ENCODE measurements around the gene TASP1.
"Not testable (repeated sequence)": the region's sequence is repeated elsewhere in the genome, so short reads cannot be mapped to it uniquely, and the experiment has no call there.

TASP1 gene

DNA sequence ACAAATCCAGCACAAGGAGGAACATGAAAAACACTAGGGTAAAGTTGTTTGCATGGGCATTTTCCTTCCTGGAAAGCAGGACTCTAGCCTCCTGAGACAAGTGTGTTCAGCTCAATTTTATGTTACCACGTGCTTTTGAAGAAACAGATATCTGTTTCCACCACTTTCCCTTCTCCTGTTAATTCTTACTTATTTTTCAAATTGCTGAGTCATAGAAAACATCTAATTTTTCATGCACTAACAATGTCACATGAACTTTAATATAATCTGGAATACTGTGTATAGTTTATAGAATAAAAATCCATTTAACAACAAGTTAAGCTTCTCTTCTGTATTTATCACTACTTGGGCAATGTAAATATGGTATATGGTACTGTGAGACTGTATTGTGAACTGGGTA, 243.5 kb downstream of the TASP1 start:
- no peak for DNase-seq

DNA sequence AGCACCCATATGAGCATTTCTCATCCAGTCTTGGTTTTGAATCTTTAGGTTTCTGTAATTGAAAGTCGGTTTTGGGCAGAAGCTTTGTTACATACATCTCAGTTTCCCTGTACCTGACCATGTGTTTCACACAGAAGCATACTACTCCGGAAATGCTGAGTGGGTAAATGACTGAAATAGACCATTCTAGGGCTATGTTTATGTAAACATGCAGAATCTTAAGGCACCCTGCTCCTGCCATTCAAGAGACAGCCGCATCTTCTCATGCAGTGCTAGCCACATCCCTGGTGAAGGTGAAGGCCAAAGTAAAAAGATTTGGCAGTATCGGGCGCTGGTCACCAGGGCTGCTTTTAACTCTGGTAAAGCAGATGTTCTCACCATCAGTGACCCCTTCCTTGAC, 246.3 kb downstream of the TASP1 start:
- no peak for DNase-seq

GRCh38 chr20:13389115-13389514, 249.6 kb downstream of the TASP1 start:
- no peak for DNase-seq

DNA sequence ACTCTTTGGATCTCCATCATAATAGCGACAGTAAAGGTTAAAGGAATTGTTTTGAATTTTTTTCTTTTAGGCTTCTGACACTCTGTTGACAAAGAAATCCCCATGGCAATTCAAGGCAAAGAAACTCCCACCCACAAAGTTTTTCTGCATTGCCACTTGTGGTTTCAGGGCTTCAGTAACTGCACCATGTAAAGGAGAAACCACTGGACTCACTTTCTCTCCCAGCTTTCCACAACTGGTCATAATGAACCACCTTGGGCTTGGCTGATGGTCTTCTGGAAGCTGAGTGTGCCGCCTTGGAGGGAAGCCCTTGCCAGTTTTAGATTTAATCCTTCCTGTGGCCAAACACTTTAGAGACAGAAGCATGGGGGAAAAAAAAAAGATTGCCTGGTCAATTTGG, 254.6 kb downstream of the TASP1 start:
- no peak for DNase-seq

GRCh38 chr20:13382786-13383185, 255.9 kb downstream of the TASP1 start:
- DNase-seq, result no peak

DNA sequence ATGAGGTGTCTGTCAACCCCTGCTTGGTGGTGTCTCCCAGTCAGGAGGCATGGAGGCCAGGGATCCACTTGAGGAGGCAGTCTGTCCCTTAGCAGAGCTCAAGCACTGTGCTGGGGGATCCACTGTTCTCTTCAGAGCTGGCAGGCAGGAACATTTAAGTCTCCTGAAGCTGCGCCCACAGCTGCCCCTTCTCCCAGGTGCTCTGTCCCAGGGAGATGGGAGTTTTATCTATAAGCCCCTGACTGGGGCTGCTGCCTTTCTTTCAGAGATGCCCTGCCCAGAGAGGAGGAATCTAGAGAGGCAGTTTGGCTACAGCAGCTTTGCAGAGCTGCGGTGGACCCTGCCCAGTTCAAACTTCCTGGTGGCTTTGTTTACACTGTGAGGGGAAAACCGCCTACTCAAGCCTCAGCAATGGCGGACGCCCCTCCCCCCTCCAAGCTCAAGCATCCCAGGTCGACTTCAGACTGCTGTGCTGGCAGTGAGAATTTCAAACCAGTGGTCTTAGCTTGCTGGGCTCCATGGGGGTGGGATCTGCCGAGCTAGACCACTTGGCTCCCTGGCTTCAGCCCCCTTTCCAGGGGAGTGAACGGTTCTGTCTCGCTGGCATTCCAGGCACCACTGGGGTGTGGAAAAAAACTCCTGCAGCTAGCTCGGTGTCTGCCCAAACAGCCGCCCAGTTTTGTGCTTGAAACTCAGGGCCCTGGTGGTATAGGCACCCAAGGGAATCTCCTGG, 258.1 kb downstream of the TASP1 start:
- not testable (repeated sequence) for DNase-seq

- no peak for DNase-seq
Measured at GRCh38 chr20:13373400-13373799, 265.3 kb downstream of the TASP1 start.

- no peak for DNase-seq
Measured at GRCh38 chr20:13364278-13365170, 274.2 kb downstream of the TASP1 start.

DNA sequence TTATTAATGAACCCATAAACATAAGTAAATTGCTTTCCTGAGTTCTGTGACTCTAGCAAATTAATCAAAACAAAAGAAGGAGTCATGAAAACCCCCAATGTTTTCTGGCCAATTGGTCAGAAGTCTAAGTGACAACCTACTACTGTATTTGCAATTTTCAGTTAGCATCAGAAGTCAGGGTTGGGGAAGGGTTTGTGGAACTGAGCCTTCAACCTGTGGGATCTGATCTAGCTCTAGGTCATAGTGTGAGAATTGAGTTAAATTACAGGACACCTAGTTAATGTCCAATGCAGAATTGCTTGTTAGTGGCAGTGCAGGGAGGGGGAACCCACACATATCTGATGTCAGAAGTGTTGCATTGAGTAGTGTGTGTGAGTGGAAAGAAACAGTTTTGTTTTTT, 275.3 kb downstream of the TASP1 start:
- no peak for DNase-seq

DNA sequence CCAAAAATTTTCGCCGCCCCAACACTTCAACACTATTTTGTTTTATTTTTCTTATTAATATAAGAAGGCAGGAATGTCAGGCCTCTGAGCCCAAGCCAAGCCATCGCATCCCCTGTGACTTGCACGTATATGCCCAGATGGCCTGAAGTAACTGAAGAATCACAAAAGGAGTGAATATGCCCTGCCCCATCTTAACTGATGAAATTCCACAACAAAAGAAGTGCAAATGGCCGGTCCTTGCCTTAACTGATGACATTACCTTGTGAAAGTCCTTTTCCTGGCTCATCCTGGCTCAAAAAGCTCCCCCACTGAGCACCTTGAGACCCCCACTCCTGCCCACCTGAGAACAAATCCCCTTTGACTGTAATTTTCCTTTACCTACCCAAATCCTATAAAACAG, 276.6 kb downstream of the TASP1 start:
- not testable (repeated sequence) for DNase-seq

DNA sequence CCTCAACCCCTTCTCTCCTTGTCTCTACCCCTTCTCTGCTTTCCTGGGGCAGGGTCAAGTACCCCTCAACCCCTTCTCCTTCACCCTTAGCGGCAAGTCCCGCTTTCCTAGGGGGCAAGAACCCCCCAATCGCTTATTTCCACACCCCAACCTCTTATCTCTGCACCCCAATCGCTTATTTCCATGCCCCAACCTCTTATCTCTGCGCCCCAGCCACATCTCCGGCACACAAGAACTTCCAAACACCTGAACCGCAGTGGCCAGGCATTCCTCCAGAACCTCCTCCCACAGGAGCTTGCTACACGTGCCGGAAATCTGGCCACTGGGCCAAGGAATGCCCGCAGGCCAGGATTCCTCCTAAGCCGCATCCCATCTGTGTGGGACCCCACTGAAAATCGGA, 279.8 kb downstream of the TASP1 start:
- DNase-seq, result not testable (repeated sequence)

- not testable (repeated sequence) for DNase-seq
Measured at GRCh38 chr20:13357782-13358181, 280.9 kb downstream of the TASP1 start.

DNA sequence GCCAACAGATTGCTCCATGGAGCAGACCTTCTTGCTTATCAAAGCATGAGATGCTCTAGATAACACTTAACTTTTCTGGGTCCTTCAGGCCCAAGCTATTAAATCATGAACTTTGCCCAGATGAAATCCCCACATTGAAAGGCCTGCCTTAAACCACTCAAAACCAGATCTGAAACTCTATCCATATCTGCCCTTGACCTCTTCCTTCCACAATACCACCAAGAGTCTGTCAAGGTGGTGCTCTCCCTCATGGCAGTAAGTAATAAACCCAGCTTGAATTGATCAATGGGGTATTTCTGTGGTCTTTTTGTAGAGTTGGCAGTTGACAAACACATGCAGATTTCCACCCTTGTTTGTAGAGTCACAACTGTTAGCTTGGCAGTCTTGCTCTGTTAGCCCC, 282.1 kb downstream of the TASP1 start:
- DNase-seq, result no peak

DNA sequence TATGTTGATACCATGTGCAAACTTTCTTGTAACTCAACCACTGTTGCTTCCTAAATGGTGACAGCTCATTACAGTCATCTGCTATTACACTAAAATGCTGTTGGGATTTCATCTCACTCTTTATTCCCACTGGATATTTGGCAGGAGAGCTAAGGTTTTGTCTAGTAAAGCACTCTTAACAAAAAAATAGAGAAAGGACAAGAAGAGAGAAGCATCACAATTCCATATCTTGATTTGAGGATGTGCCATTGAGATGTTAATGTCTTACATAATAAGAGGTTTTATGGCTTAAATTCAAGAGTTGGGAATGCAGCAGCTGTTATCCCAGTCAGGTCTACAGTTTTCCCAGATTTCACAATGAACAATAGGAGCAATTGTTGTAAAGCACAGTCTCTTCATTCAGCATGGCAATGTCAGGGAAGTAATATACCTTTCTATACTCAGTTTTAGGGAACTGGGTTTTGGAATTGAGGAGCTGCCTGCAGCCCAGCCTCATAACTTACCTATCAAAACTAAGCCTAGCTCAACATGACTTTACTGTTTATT, 282.7 kb downstream of the TASP1 start:
- DNase-seq, result no peak

- DNase-seq, result no peak
Measured at GRCh38 chr20:13355411-13355810, 283.3 kb downstream of the TASP1 start.

DNA sequence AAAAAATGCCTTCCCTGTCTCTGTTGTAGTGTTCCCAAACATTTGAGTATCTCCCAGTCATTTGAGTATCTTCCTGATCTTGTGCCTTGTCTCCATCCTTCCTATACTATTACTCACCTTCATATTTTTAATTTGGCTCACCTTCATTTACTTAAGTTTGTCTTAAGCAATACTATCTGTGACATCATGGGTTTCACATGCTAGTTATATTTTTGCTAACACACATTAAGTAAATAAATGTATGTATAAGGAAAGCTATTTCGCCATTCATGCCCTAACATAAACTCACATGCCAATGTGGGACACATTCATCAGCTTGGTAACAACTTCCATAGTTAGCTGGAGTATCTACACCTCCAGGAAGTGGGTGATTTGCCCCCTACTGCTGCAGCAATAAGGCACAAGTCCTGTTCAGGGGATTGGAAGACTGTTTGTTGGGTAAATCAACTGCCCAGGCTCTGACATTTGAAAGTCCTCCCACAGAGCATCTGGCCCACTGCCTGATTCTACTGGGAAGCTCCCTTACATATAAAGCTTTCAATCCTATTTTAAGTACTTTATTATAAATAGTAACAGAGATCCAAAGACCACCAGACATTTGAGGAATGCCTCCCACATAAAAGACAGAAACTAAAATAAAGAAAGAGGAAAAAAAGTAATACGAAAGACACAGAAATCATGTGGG, 285.3 kb downstream of the TASP1 start:
- peak; percentile 60 for DNase-seq

- no peak for DNase-seq
Measured at GRCh38 chr20:13349235-13349604, 289.5 kb downstream of the TASP1 start.

GRCh38 chr20:13348311-13349234, 290.2 kb downstream of the TASP1 start:
- no peak for DNase-seq

DNA sequence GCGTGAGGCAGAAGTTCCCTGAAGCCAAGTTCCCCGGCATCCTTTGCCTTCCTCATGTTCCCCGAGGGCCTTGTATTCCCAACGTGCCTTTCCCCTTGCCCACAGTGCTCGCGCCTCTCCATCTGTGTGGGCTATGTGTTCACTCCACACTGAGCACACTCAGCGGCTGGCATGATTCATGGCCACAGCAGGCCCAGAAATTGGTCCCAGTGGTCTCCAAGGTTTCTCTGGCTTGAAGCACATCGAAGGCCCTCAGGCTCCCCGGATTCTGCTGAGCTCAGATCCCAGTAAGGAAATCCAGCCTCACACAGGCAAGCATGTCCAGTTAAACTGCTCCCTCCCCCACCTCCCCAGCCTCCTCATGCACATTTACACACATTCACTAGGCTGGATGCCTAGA, 294.1 kb downstream of the TASP1 start:
- no peak for DNase-seq

GRCh38 chr20:13342469-13343242, 296.1 kb downstream of the TASP1 start:
- no peak for DNase-seq

GRCh38 chr20:13341737-13342393, 296.9 kb downstream of the TASP1 start:
- DNase-seq, result no peak
